ELF-1 (cell line): Measurements from ENCODE around the gene USP34.
"Not testable (repeated sequence)": the region's sequence is repeated elsewhere in the genome, so short reads cannot be mapped to it uniquely, and the experiment has no call there.

Source experiments
- DNase-seq: peaks from one replicate; pipeline ENCODE4 v3.0.0-alpha.2; 2016; ENCODE audit warnings: low read depth, low spot score

The USP34 gene

DNA sequence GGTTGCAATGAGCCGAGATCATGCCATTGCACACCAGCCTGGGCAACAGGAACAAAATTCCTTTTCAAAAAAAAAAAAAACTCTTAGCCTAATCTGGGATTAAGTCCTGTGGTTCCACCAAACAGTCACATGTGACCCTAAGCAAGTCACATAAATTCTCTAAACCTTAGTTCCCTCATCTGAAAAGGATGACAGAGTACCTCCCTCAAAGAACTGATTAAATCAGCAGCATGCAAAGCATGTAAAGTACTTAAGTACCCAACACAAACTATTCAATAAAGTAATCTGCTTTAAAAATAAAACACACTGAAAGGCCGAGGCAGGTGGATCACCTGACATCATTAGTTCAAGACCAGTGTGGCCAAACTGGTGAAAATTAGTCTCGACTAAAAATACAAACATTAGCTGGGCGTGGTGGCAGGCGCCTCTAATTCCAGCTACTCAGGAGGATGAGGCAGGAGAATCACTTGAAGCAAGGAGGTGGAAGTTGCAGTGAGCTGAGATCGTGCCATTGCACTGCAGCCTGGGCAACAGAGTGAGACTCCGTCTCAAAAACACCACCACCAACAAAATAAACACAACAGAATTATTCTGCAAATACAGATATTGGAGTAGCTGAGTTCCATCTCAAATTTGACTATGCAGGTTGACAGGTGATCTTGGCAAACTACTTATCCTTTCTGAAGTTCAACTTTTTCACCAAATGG lies 7.0 kb downstream of the USP34 start:
- DNase-seq, result no peak

- DNase-seq, result no peak
These were observed 9.5 kb downstream of the USP34 start for GRCh38 chr2:61461404-61461803.

DNA sequence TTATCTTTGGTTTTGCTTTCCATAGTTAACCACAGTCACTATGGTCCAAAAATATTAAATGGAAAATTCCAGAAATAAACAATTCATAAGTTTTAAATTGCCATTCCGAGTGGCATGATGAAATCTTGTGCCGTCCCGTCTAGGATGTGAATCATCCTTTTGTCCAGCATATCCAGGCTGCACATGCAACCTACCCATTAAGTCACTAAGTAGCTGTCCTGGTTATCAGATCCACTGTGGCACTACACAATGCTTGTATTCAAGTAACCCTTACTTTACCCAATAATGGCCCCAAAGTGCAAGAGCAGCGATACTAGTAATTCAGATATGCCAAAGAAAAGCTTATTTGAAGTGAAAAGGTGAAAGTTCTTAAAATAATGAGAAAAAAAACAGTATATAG lies 10.7 kb downstream of the USP34 start:
- DNase-seq, result no peak

DNA sequence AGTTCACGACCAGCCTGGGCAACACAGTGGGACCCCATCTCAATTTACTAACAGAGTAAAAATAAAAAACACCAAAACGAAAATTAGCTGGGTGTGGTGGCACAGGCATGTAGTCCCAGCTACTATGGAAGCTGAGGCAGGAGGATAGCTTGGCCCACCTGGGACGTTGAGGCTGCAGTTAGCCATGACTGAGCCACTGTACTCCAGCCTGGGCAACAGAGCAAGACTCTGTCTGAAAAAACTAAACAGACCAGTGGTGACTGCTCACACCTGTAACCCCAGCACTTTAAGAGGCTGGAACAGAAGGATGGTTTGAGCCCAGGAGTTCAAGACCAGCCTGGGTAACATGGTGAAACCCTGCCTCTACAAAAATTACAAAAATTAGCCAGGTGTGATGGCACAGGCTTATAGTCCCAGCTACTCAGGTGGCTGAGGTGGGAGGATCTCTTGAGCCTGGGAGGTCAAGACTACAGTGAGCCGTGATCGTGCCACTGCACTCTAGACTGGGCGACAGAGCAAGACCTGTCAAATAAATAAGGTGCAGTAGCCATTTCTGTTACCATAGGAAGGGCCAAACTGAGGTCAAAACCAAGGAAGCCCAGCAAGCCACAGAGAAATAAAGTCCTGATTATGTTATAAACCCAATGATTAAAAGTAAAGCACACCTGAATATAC lies 14.0 kb downstream of the USP34 start:
- DNase-seq, result no peak

- no peak for DNase-seq
These were observed 14.7 kb downstream of the USP34 start for GRCh38 chr2:61456070-61456745.

DNA sequence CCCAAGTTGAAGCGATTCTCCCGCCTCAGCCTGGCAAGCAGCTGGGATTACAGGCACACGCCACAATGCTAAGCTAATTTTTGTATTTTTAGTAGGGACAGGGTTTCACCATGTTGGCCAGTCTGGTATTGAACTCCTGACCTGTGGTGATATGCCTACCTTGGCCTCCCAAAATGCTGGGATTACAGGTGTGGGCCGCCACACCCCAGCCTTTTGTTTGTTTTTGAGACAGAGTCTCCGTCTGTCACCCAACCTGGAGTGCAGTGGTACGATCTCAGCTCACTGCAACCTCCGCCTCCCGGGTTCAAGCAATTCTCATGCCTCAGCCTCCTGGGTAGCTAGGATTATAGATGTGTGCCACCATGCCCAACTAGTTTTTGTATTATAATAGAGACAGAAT lies 15.9 kb downstream of the USP34 start:
- DNase-seq, result not testable (repeated sequence)

DNA sequence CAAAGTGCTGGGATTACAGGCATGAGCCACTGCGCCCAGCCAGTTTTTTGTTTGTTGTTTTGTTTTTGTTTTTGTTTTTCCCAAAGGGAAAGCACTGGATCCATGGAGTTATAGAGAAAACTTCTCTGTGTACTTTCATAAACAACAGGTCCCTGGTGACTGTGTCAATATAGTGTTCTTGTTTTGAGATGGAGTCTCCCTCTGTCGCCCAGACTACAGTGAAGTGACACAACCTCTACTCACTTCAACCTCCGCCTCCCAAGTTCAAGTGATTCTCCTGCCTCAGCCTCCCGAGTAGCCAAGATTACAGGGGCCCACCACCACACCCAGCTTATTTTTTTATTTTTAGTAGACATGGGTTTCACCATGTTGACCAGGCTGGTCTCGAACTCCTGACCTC lies 16.5 kb downstream of the USP34 start:
- no peak for DNase-seq

- no peak for DNase-seq
These were observed 18.5 kb downstream of the USP34 start for GRCh38 chr2:61452392-61452791.

DNA sequence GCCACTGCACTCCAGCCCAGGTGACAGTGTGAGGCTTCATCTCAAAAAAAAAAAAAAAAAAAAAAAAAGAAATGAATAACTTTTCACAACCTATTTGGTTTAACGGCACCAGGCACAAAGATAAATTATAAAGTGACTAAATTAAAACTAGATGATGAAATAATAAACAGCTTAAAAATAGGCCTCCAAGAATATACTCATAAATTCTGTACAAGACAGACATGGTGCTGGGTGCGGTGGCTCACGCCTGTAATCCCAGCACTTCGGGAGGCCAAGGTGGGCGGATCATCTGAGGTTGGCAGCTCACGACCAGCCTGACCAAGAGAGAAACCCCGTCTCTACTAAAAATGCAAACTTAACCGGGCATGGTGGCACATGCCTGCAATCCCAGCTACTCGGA lies 19.7 kb downstream of the USP34 start:
- no peak for DNase-seq

DNA sequence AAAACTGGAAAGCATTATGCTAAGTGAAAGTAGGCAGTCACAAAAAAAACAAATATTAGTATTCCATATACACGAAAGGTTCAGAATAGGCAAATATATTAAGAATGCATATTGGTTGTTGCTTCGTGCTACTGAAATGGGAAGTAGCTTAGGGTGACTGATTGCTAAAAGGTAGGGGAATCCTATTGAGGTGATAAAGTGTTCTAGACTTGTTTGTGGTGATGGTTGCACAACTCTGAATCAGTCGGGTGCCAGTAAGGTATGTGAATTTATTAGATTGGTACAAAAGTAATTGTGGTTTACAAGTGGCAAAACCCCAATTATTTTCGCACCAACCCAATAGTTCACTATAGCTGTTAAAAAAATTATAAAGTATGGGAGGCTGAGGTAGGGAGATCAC lies 20.7 kb downstream of the USP34 start:
- no peak for DNase-seq

- no peak for DNase-seq
These were observed 22.7 kb downstream of the USP34 start for GRCh38 chr2:61448229-61448628.

DNA sequence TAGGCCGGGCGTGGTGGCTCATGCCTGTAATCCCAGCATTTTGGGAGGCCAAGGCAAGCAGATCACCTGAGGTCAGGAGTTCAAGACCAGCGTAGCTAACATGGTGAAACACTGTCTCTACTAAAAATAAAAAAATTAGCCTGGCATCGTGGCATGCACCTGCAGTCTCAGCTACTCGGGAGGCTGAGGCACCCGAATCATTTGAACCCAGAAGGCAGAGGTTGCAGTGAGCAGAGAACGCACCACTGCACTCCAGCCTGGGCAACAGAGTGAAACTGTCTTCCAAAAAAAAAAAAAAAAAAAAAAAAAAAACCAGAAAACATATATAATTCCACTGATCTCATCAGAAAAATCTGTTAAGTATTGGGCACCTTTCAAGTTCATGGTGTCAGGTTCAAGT lies 23.9 kb downstream of the USP34 start:
- not testable (repeated sequence) for DNase-seq

DNA sequence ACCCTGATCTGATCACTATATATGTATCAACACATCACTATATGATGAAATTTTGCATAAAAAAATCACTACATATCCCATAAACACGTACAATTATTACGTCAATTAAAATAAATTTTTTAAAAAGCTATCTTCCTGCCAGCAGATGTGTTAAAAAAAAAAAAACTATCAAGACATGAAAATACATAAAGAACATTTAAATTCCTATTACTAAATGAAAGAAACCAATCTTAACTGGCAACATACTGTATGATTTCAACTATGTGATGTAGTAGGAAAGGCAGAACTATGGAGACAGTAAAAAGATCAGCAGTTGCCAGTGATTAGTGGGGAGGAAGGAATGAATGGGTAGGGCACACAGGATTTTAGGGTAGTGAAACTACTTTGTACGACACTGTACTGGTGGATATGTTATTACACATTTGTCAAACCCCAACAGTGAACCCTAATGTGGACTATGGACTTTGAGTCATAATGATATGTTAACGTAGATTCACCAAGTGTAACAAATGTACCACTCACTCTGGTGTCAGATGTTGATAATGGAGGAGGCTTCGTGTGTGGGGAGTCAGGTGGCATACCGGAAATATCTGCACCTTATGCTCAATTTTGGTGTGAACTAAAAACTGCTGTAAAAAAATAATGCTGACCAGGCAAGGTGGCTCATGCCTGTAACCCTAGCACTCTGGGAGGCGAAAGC lies 27.4 kb downstream of the USP34 start:
- DNase-seq, result no peak

DNA sequence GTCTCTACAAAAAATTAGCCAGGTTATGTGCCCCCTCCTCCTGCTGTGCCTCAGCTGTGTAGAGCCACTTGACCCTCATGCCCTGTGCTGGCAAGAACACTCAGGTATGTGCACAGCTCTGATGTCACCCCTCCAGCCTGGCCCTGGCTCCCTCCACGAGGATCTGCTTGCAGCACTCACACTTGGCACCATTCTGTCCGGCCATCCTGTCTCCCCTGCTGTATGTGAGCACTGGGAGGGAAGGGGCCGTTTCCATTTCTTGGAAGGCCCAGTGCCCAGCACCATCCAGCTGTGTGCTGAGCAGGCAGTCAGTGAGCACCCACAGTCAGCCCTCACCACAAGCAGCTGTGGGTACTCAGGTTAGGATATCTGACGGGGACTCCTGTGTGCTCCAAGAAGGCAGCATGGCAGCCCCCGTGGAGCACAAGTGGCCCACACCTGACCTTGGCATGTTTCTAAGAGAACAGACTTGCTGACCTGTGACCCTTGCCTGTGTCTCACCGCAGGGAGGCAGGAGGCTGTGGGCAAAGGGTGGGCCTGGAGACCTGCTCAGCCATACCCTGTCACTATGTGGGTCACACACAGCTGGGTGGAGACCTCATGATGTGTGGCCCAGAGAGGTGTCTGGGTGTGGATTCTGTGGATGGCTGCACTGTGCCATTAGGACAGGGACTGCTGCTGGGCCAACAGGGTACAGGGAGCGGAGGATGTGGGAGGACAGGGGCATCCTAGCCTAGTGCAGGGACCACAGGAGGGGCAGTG lies 31.5 kb downstream of the USP34 start:
- DNase-seq, result no peak

GRCh38 chr2:61438670-61439069 lies 32.2 kb downstream of the USP34 start:
- no peak for DNase-seq

- no peak for DNase-seq
These were observed 33.7 kb downstream of the USP34 start for GRCh38 chr2:61437170-61437569.

GRCh38 chr2:61436092-61436491 lies 34.8 kb downstream of the USP34 start:
- DNase-seq, result no peak

DNA sequence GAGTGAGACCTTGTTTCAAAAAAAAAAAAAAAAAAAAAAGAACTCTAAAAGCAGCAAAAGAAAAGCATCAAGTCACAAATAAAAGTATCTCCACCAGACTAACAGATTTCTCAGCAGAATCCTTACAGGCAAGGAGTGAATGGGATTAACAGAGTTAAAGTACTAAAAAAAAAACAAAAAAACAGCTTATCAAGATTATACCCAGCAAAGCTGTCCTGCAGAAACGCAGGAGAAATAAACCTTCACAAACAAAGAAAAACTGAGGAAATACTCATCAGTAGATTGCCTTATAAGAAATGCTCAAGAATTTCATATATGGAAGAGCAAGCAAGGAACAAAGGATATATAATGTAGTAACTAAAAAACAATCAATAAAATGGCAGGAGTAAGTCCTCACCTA lies 35.6 kb downstream of the USP34 start:
- no peak for DNase-seq

- no peak for DNase-seq
These were observed 36.6 kb downstream of the USP34 start for GRCh38 chr2:61434314-61434713.

DNA sequence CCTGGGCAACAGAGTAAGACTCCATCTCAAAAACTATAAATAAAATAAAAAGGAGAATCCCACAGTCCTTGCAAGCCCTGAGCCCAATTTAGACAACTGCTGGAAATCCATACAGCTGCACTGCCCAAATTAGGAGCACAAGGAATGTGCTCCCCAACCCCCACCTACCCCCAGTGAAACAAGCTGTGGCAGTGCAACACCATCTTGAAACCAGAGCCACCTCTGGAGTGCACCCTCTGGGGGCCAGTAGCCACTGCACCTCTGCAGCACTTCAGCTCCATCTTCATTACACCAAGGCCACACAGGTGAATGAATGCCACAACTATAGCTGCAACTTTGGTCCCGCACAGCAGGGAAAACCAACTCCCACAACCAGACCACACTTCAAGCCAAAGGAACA lies 37.3 kb downstream of the USP34 start:
- peak; percentile 18 for DNase-seq

- no peak for DNase-seq
These were observed 37.9 kb downstream of the USP34 start for GRCh38 chr2:61432990-61433389.

DNA sequence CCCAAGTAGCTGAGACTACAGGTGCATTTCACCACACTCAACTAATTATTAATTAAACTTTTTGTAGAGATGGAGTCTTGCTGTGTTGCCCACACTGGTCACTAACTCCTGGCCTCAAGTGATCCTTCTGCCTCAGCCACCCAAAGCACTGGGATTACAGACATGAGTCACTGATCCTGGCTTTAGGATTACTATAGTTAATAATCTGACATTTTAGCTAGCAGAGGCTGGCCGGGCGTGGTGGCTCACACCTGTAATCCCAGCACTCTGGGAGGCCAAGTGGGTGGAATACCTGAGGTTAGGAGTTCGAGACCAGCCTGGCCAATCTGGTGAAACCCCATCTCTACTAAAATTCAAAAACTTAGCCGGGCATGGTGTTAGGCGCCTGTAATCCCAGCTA lies 39.5 kb downstream of the USP34 start:
- no peak for DNase-seq
